Right lobe of liver (tissue), 4 donors: Measurements from ENCODE around the gene ERI3.

Experiments
- POLR2A ChIP-seq: fragments of 450-650 bp; IDR thresholded peaks from one replicate; pipeline ENCODE4 v1.6.1; 2017; ENCODE audit warnings: antibody characterized with exemption, mild to moderate bottlenecking
- TF ChIP-seq, protein P1 (sequence below), 4 donors: fragments of 200-600 bp in 3 of 4; fragments of 450-650 bp in 1 of 4; IDR thresholded peaks; one replicate each; pipeline versions ENCODE4 v1.5.1 to v1.8.0; 2016 to 2022; ENCODE audit warnings: antibody characterized with exemption in 4 of 4, mild to moderate bottlenecking in 2 of 4
- donor health status: DM: no; HTN: no; CAD: no.
- donor health status: DM: no; HTN: no; CAD: no.
- donor health status: DM: no; HTN: yes; CAD: no.

GRCh38 chr1:44271646-44272045 is 83.4 kb downstream of the ERI3 start:
- TF ChIP-seq, protein P1, sequence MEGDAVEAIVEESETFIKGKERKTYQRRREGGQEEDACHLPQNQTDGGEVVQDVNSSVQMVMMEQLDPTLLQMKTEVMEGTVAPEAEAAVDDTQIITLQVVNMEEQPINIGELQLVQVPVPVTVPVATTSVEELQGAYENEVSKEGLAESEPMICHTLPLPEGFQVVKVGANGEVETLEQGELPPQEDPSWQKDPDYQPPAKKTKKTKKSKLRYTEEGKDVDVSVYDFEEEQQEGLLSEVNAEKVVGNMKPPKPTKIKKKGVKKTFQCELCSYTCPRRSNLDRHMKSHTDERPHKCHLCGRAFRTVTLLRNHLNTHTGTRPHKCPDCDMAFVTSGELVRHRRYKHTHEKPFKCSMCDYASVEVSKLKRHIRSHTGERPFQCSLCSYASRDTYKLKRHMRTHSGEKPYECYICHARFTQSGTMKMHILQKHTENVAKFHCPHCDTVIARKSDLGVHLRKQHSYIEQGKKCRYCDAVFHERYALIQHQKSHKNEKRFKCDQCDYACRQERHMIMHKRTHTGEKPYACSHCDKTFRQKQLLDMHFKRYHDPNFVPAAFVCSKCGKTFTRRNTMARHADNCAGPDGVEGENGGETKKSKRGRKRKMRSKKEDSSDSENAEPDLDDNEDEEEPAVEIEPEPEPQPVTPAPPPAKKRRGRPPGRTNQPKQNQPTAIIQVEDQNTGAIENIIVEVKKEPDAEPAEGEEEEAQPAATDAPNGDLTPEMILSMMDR (IDR thresholded peaks at IDR 0.05), result no peak
- TF ChIP-seq POLR2A, result no peak
